ENCODE measurements around the gene GBP2.

DNA sequence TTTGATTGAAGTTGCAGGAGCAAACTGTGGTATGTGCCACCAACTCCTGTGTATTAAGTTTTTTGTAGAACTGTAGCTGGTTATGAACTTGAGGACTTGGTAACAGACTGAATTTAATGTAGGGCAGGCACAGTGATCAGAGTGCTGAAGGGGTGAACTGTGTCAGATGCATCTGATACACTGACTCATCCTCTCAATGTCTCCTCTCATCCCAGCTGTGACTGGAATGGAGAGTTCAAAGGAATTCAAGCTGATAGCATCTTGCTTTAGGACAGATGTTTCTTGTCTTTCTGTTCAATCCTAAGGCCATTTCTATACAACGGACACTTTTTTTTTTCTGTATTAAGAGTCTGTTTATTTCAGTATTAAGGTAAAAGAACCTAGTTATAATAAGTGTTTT lies 36.0 kb downstream of the GBP2 start:
- TF ChIP-seq POLR2A (IDR thresholded peaks at IDR 0.05): no peak
- TF ChIP-seq, protein P1, sequence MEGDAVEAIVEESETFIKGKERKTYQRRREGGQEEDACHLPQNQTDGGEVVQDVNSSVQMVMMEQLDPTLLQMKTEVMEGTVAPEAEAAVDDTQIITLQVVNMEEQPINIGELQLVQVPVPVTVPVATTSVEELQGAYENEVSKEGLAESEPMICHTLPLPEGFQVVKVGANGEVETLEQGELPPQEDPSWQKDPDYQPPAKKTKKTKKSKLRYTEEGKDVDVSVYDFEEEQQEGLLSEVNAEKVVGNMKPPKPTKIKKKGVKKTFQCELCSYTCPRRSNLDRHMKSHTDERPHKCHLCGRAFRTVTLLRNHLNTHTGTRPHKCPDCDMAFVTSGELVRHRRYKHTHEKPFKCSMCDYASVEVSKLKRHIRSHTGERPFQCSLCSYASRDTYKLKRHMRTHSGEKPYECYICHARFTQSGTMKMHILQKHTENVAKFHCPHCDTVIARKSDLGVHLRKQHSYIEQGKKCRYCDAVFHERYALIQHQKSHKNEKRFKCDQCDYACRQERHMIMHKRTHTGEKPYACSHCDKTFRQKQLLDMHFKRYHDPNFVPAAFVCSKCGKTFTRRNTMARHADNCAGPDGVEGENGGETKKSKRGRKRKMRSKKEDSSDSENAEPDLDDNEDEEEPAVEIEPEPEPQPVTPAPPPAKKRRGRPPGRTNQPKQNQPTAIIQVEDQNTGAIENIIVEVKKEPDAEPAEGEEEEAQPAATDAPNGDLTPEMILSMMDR (IDR thresholded peaks at IDR 0.05): no peak

Data from Peyer's patch (tissue), 4 donors.